HEK293 (cell line): Measurements from ENCODE around the gene SYDE2.
A peak's percentile ranks its signal among the peaks of the same experiment; 100 is the strongest.

Source experiments
- PRDM1 ChIP-seq: fragments of 450-650 bp; formaldehyde crosslinking; IDR thresholded peaks from 2 replicates; pipeline ENCODE4; 2016; ENCODE audit warnings: missing biosample characterization, missing genetic modification characterization
- ZNF23 ChIP-seq: fragments of 450-650 bp; formaldehyde crosslinking; IDR thresholded peaks from 2 replicates; pipeline ENCODE4 v1.5.1; 2016; ENCODE audit warnings: missing biosample characterization, missing genetic modification characterization, borderline replicate concordance
- ZNF311 ChIP-seq: fragments of 450-650 bp; formaldehyde crosslinking; IDR thresholded peaks from 2 replicates; pipeline ENCODE4 v1.5.1; 2017; ENCODE audit warnings: missing biosample characterization, missing genetic modification characterization, borderline replicate concordance
- ZNF48 ChIP-seq: fragments of 450-650 bp; formaldehyde crosslinking; IDR thresholded peaks from 2 replicates; pipeline ENCODE4 v1.5.1; 2016; ENCODE audit warnings: missing biosample characterization, missing genetic modification characterization
- ZNF560 ChIP-seq: fragments of 450-650 bp; formaldehyde crosslinking; IDR thresholded peaks from 2 replicates; pipeline ENCODE4 v1.5.1; 2017; ENCODE audit warnings: missing biosample characterization, missing genetic modification characterization, borderline replicate concordance
- ZNF585B ChIP-seq: fragments of 450-650 bp; formaldehyde crosslinking; IDR thresholded peaks from 2 replicates; pipeline ENCODE4 v1.5.1; 2016; ENCODE audit warnings: missing biosample characterization, missing genetic modification characterization
- ZNF660 ChIP-seq: fragments of 450-650 bp; IDR thresholded peaks from 2 replicates; pipeline ENCODE4 v1.5.1; 2018; ENCODE audit warnings: missing biosample characterization, mild to moderate bottlenecking, missing genetic modification characterization
- TF ChIP-seq, protein P1 (sequence below): fragments of 450-650 bp; formaldehyde crosslinking; IDR thresholded peaks from 2 replicates; pipeline ENCODE4 v1.5.1; 2016; ENCODE audit warnings: missing biosample characterization, missing genetic modification characterization
- TF ChIP-seq, protein P2 (sequence below): fragments of 450-650 bp; formaldehyde crosslinking; IDR thresholded peaks from 2 replicates; pipeline ENCODE4 v1.5.1; 2016; ENCODE audit warnings: missing biosample characterization, missing genetic modification characterization

The SYDE2 gene

DNA sequence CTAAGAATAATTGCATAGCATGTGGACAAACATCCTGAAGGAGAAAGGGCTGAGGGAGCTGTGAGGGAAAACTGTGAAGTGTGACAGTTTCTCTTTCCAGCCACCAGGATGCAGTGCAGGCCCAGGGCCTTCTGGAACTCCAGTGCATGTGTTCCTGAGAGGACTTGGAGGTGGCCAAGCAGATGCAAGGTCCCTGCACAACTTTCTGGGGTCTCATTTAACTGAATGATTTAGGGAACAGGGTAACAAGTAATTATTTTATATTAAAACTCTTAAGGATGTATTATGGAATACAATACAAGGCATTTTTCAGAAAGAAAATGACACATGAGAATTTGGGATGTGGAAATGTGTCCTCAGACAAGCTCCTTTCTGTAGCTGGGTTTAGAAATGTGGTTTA is 91.3 kb downstream of the SYDE2 start (continued):
- no peak for TF ChIP-seq ZNF23 (tag by site-specific recombination)
- TF ChIP-seq PRDM1 (tag by site-specific recombination): peak; percentile 46; the same call in 1 of the 2 replicates
- TF ChIP-seq ZNF560 (tag by site-specific recombination): no peak
- TF ChIP-seq ZNF311 (tag by site-specific recombination): no peak
- TF ChIP-seq, protein P1, sequence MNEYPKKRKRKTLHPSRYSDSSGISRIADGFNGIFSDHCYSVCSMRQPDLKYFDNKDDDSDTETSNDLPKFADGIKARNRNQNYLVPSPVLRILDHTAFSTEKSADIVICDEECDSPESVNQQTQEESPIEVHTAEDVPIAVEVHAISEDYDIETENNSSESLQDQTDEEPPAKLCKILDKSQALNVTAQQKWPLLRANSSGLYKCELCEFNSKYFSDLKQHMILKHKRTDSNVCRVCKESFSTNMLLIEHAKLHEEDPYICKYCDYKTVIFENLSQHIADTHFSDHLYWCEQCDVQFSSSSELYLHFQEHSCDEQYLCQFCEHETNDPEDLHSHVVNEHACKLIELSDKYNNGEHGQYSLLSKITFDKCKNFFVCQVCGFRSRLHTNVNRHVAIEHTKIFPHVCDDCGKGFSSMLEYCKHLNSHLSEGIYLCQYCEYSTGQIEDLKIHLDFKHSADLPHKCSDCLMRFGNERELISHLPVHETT (tag by site-specific recombination): no peak
- no peak for TF ChIP-seq ZNF48 (tag by site-specific recombination)
- TF ChIP-seq ZNF660 (tag by site-specific recombination): peak; percentile 73; the same call in 1 of the 2 replicates
- TF ChIP-seq, protein P2, sequence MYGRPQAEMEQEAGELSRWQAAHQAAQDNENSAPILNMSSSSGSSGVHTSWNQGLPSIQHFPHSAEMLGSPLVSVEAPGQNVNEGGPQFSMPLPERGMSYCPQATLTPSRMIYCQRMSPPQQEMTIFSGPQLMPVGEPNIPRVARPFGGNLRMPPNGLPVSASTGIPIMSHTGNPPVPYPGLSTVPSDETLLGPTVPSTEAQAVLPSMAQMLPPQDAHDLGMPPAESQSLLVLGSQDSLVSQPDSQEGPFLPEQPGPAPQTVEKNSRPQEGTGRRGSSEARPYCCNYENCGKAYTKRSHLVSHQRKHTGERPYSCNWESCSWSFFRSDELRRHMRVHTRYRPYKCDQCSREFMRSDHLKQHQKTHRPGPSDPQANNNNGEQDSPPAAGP: no peak
- TF ChIP-seq ZNF585B (tag by site-specific recombination): no peak
- TF ChIP-seq, all 188 proteins: peak for 5
